ENCODE data around the gene AKNAD1.

GRCh38 chr1:108848806-108849205 lies 8.1 kb downstream of the AKNAD1 start:
- TF ChIP-seq GTF2F1 (IDR thresholded peaks at IDR 0.05; ENCODE audit: borderline replicate concordance, low read depth, low read length) (no peak), SUZ12 (IDR thresholded peaks at IDR 0.05; ENCODE audit: low read length) (no peak), KDM4A (IDR thresholded peaks at IDR 0.05; ENCODE audit: low read depth, low read length, severe bottlenecking) (no peak), BRCA1 (IDR thresholded peaks at IDR 0.05; ENCODE audit: low read depth, low read length) (no peak), POLR2AphosphoS5 (IDR thresholded peaks at IDR 0.05; ENCODE audit: low read depth, low read length) (no peak), POLR2A (IDR thresholded peaks at IDR 0.05; ENCODE audit: control extremely low read depth in 1 of 2, low read depth in 2 of 2, low read length in 2 of 2) (no peak), PHF8 (conservative IDR thresholded peaks at IDR 0.05; ENCODE audit: low read depth, low read length) (no peak), EP300 (IDR thresholded peaks at IDR 0.05; ENCODE audit: borderline replicate concordance in 1 of 2, low read depth in 2 of 2, low read length in 2 of 2) (no peak), CHD7 (IDR thresholded peaks at IDR 0.05; ENCODE audit: insufficient replicate concordance, low read length) (no peak)
- TF ChIP-seq, protein P1, sequence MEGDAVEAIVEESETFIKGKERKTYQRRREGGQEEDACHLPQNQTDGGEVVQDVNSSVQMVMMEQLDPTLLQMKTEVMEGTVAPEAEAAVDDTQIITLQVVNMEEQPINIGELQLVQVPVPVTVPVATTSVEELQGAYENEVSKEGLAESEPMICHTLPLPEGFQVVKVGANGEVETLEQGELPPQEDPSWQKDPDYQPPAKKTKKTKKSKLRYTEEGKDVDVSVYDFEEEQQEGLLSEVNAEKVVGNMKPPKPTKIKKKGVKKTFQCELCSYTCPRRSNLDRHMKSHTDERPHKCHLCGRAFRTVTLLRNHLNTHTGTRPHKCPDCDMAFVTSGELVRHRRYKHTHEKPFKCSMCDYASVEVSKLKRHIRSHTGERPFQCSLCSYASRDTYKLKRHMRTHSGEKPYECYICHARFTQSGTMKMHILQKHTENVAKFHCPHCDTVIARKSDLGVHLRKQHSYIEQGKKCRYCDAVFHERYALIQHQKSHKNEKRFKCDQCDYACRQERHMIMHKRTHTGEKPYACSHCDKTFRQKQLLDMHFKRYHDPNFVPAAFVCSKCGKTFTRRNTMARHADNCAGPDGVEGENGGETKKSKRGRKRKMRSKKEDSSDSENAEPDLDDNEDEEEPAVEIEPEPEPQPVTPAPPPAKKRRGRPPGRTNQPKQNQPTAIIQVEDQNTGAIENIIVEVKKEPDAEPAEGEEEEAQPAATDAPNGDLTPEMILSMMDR (IDR thresholded peaks at IDR 0.05; ENCODE audit: control extremely low read depth in 1 of 3, insufficient read depth in 1 of 3, low read depth in 1 of 3, low read length in 3 of 3): no peak
